ENCODE measurements around the gene CARD9. TPM values are rescaled to one million over a fixed set of nuclear protein-coding genes. Genes with fewer than 3 reads are reported as not detected.
"Not testable (repeated sequence)": the region's sequence is repeated elsewhere in the genome, so short reads cannot be mapped to it uniquely, and the experiment has no call there.

Gene CARD9
- polyA plus RNA-seq, 3 donors from 2014 or later: 0.28 to 0.56 TPM; not detected in 1

DNA sequence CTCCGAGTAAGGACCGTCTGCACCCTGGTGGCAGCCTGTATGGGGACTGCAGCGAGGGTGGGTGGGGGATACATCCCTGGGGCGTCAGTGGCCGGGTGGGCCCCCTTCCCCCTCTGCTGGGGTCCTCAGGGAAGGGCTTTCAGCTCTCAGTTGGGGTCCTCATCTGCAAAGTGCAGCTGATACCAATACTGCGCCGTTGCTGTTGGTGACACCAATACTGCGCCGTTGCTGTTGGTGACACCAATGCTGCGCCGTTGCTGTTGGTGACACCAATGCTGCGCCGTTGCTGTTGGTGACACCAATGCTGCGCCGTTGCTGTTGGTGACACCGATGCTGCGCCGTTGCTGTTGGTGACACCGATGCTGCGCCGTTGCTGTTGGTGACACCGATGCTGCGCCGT, 21.6 kb downstream of the CARD9 start:
- H3K27me3 Mint-ChIP-seq (ENCODE audit: low read depth in 3 of 3); H3K36me3 Mint-ChIP-seq; H3K4me1 Mint-ChIP-seq; H3K27ac Mint-ChIP-seq; H3K4me3 Mint-ChIP-seq; H3K9me3 Mint-ChIP-seq; DNase-seq: not testable (repeated sequence)

DNA sequence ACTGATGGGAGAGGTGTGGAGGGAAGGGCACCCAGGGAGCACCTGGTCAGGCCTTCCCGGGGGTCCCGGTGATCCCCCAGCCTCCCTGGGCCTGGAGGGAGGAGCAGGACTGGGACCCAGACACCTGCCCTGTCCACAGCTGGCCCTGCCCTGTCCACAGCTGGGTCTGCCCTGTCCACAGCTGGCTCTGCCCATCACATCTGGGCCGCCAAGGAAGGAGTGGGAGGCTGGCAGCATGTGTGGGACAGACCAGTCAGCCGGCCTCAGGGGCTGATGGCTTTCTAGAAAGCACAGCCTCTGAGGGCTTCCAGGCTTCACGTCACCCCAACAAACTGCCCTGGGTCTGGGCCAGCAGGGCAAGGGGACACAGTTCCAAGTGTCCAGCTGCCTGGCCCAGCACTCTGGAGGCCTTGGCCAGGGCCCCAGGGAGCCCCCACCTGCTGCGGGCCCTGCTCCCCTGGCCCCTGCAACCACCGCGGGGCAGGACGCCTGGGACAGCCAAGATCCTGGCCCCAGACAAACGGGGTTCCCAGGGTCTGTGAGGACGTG, 22.1 kb downstream of the CARD9 start:
- Mint-ChIP-seq H3K4me1 (no peaks in the 10 kb centered on the region), H3K27me3 (ENCODE audit: low read depth in 3 of 3) (peaks cover 0 to 4% (median 2%) of the 10 kb centered on the region in 3 donors), H3K36me3 (no peaks in the 10 kb centered on the region), H3K27ac (no peak overlapping the region), H3K9me3 (no peaks in the 10 kb centered on the region), H3K4me3 (no peak overlapping the region)
- no peak for DNase-seq

GRCh38 chr9:136349546-136349945, 23.9 kb downstream of the CARD9 start:
- Mint-ChIP-seq H3K27me3 (ENCODE audit: low read depth in 3 of 3) (peaks cover 0 to 2% (median 0%) of the 10 kb centered on the region in 3 donors), H3K27ac (no peak overlapping the region), H3K9me3 (no peaks in the 10 kb centered on the region), H3K36me3 (no peaks in the 10 kb centered on the region), H3K4me1 (no peaks in the 10 kb centered on the region), H3K4me3 (no peak overlapping the region)
- DNase-seq: no peak

DNA sequence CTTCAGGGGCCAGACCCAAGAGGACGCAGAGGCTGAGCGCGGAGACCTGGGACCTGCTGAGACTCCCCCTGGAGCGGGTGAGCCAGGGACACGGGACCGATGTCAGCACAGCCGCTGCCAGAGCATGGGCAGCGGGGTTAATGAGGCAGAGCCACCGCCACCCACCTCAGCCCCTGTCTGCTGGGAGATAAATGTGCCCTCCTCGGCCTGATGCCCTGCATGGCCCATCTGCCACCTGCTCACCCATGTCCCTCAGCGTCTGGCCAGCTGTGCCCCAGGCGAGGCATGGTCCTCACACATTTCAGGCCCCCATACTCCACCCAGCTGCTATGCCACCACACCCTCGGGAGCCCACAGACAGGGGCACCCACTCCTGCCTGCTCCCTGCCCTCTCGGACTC, 24.8 kb downstream of the CARD9 start:
- H3K9me3 Mint-ChIP-seq: no peaks in the 10 kb centered on the region
- H3K4me3 Mint-ChIP-seq: no peak overlapping the region
- no peaks in the 10 kb centered on the region for H3K4me1 Mint-ChIP-seq
- H3K36me3 Mint-ChIP-seq: no peaks in the 10 kb centered on the region
- peaks cover 0 to 2% (median 0%) of the 10 kb centered on the region in 3 donors for H3K27me3 Mint-ChIP-seq (ENCODE audit: low read depth in 3 of 3)
- no peak overlapping the region for H3K27ac Mint-ChIP-seq
- DNase-seq: no peak

DNA sequence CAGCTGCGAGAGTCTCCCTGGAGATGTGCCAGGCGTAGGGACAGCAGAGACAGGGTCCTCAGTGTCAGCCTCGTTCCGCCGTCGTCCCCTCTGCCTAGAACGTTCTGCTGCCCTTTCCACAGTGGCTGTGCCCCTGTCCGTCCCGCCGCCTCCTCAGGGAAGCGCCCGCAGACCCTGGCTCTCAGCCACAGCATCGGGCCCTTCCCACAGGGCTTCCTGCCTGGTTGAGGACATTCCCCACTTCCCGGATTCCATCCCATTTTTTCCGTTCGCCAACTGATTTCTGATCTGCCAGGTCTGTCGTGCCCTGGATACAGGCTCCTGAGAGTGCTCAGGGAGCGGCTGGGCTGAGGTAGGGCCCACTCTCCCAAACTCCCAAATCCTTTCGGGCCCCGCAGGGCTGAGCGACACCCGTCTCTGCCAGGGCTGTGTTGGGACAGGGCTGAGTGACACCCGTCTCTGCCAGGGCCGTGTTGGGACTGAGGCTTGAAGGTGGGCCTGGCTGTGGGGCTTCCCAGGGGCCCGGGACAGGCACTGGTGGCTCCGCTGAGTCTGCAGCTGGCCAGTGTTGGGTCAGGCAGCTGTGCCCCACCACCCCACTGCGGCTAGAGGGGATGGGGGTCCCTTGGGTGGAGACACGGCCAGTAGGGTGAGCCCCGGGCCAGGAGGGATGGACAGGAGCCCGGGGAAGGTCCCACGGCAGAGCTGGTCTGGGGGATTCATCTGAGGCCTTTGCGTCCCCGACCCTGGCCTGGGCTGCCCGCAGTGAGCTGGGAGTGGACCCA, 25.8 kb downstream of the CARD9 start:
- H3K27me3 Mint-ChIP-seq (ENCODE audit: low read depth in 3 of 3): peaks cover 0 to 2% (median 0%) of the 10 kb centered on the region in 3 donors
- H3K4me3 Mint-ChIP-seq: no peak overlapping the region
- no peaks in the 10 kb centered on the region for H3K9me3 Mint-ChIP-seq
- DNase-seq: no peak
- no peaks in the 10 kb centered on the region for H3K36me3 Mint-ChIP-seq
- H3K4me1 Mint-ChIP-seq: peaks cover 0 to 3% of the 10 kb centered on the region in 2 donors
- no peak overlapping the region for H3K27ac Mint-ChIP-seq

DNA sequence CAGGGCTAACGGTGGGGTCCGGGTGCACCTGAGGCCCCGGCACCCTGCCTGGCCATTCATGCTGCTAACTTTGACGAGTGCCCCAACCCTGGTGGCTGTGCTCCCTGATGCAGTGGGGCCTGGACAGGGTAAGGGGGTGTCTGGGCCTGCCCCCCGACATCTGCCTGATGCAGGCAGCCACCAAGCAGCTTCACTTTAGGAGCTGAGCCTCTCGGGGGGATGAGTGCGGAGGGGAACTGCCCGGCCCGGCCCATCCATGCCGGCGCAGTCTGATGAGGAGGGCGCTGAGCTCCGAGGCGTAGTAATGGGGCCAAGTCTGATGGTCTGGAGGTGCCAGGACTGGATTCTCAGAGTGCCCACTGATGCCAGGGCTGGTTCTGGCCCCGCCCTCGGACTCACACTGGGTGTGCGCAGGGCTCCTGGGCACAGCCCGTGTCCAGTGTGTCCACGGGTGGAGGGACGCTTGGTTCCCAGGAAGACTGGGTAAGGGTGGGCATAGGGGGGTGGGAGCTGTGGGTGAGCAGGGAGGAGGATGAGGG, 26.5 kb downstream of the CARD9 start:
- no peak overlapping the region for H3K4me3 Mint-ChIP-seq
- DNase-seq: no peak
- peaks cover 0 to 2% (median 0%) of the 10 kb centered on the region in 3 donors for H3K27me3 Mint-ChIP-seq (ENCODE audit: low read depth in 3 of 3)
- peaks cover 0 to 4% of the 10 kb centered on the region in 2 donors for H3K4me1 Mint-ChIP-seq
- no peaks in the 10 kb centered on the region for H3K36me3 Mint-ChIP-seq
- no peaks in the 10 kb centered on the region for H3K9me3 Mint-ChIP-seq
- no peak overlapping the region for H3K27ac Mint-ChIP-seq

- peaks cover 0 to 2% (median 1%) of the 10 kb centered on the region in 3 donors for H3K27me3 Mint-ChIP-seq (ENCODE audit: low read depth in 3 of 3)
- H3K4me3 Mint-ChIP-seq: no peak overlapping the region
- DNase-seq: no peak
- H3K36me3 Mint-ChIP-seq: no peaks in the 10 kb centered on the region
- H3K4me1 Mint-ChIP-seq: peaks cover 0 to 4% of the 10 kb centered on the region in 2 donors
- H3K9me3 Mint-ChIP-seq: no peaks in the 10 kb centered on the region
- H3K27ac Mint-ChIP-seq: no peak overlapping the region
Measured at GRCh38 chr9:136346157-136346481, 27.4 kb downstream of the CARD9 start.

GRCh38 chr9:136345281-136346156, 27.9 kb downstream of the CARD9 start:
- H3K27me3 Mint-ChIP-seq (ENCODE audit: low read depth in 3 of 3): peaks cover 0 to 2% (median 1%) of the 10 kb centered on the region in 3 donors
- no peak overlapping the region for H3K4me3 Mint-ChIP-seq
- DNase-seq: no peak
- H3K27ac Mint-ChIP-seq: no peak overlapping the region
- H3K36me3 Mint-ChIP-seq: no peaks in the 10 kb centered on the region
- H3K9me3 Mint-ChIP-seq: no peaks in the 10 kb centered on the region
- peaks cover 0 to 4% of the 10 kb centered on the region in 2 donors for H3K4me1 Mint-ChIP-seq

GRCh38 chr9:136344544-136345280, 28.8 kb downstream of the CARD9 start:
- peaks cover 0 to 4% of the 10 kb centered on the region in 2 donors for H3K4me1 Mint-ChIP-seq
- H3K9me3 Mint-ChIP-seq: no peaks in the 10 kb centered on the region
- no peaks in the 10 kb centered on the region for H3K36me3 Mint-ChIP-seq
- DNase-seq: no peak
- H3K27ac Mint-ChIP-seq: no peak overlapping the region
- peaks cover 0 to 1% (median 0%) of the 10 kb centered on the region in 3 donors for H3K27me3 Mint-ChIP-seq (ENCODE audit: low read depth in 3 of 3)
- no peak overlapping the region for H3K4me3 Mint-ChIP-seq

GRCh38 chr9:136343884-136344269, 29.6 kb downstream of the CARD9 start:
- Mint-ChIP-seq H3K27me3 (ENCODE audit: low read depth in 3 of 3) (peaks cover 0 to 1% (median 0%) of the 10 kb centered on the region in 3 donors), H3K27ac (no peak overlapping the region), H3K4me1 (peaks cover 0 to 4% of the 10 kb centered on the region in 2 donors), H3K9me3 (no peaks in the 10 kb centered on the region), H3K36me3 (no peaks in the 10 kb centered on the region), H3K4me3 (no peak overlapping the region)
- DNase-seq: no peak

GRCh38 chr9:136343121-136343883, 30.2 kb downstream of the CARD9 start:
- Mint-ChIP-seq H3K4me1 (peaks cover 0 to 4% of the 10 kb centered on the region in 2 donors), H3K4me3 (no peak overlapping the region), H3K36me3 (no peaks in the 10 kb centered on the region), H3K27me3 (ENCODE audit: low read depth in 3 of 3) (peaks cover 0 to 1% (median 0%) of the 10 kb centered on the region in 3 donors), H3K9me3 (no peaks in the 10 kb centered on the region), H3K27ac (no peak overlapping the region)
- DNase-seq: no peak

- Mint-ChIP-seq H3K9me3 (no peaks in the 10 kb centered on the region), H3K36me3 (no peaks in the 10 kb centered on the region), H3K4me3 (peak overlapping the region in 3 of 5 donors; percentile 23 to 59 (median 33)), H3K27ac (no peak overlapping the region), H3K27me3 (ENCODE audit: low read depth in 3 of 3) (peaks cover 0 to 1% (median 0%) of the 10 kb centered on the region in 3 donors), H3K4me1 (peaks cover 0 to 4% of the 10 kb centered on the region in 2 donors)
- peak; percentile 27 to 69 (median 61) for DNase-seq
Measured at GRCh38 chr9:136342181-136343120, 31.0 kb downstream of the CARD9 start.
